ENCODE results near the gene KIF6.
"Not testable (repeated sequence)": the region's sequence is repeated elsewhere in the genome, so short reads cannot be mapped to it uniquely, and the experiment has no call there.

Gene KIF6

GRCh38 chr6:39493174-39493573 is 232.0 kb downstream of the KIF6 start:
- no peak for DNase-seq

DNA sequence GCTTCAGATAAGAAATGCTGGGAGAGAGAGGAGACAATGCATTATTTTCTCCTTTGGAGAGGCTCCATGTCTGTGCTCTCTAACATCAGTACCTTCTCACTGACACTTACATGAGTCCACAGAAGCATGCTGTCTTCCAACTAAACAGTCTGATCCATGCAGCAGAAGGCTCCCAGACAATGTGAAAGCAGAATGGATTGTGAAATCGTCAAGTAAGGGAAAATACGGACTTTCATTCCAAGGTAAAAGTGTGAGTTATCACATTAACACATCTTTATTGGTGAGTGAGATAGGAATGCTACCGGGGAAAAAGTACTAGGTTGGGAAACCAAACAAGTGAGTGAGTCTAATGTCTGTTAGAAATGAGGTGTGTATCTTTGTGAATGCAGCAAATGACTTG is 235.1 kb downstream of the KIF6 start:
- DNase-seq: no peak

DNA sequence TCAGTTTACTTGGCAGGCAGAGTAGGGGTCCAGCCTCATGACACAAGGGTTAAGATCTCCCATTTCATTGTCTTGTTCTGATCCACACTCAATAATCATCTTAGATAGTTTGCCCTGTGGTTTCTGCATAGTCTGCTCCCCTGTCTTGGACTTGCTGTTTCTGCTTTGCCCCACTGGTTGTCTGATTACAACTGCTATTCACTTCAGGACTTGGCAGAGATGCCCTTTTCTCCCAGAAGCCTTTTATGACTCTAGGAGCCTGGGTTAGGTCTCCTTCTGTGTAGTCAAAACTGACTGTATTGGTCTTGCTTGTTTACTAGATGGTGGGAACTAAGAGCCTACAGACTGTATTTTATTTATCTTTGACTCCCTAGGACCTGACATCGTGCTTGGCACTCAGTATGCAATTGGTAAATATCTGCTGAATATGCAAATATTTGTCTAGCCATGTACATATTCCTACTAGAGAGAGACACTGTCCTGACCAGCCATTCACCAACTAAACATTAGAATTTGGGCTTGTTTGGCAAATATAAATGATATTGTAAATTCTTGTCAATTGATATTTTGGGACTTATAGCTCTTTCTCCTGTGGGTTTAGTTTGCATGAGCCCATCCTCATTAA is 236.8 kb downstream of the KIF6 start:
- DNase-seq: no peak

- DNase-seq: no peak
Observed at GRCh38 chr6:39484276-39484675, 240.9 kb downstream of the KIF6 start.

GRCh38 chr6:39479819-39480218 is 245.4 kb downstream of the KIF6 start:
- not testable (repeated sequence) for DNase-seq

- no peak for DNase-seq
Observed at GRCh38 chr6:39476670-39477069, 248.5 kb downstream of the KIF6 start.

DNA sequence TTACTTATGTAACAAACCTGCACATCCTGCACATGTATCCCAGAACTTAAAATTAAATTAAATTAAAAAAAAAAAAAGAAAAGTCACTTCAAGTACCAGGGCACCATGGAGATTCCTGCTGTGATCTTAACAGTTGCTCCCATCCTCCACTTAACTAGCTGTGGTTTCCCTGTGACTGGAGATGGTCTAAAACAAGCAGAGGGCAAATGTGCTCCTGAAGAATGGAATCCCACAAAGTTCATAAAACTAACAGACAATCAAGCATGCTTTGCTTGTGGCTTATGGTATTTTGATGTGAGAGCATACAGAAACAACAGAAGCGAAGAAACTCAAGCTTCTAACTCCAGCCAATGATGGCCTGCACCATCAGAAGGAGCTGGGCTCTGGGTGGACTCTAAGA is 249.1 kb downstream of the KIF6 start:
- no peak for DNase-seq

DNA sequence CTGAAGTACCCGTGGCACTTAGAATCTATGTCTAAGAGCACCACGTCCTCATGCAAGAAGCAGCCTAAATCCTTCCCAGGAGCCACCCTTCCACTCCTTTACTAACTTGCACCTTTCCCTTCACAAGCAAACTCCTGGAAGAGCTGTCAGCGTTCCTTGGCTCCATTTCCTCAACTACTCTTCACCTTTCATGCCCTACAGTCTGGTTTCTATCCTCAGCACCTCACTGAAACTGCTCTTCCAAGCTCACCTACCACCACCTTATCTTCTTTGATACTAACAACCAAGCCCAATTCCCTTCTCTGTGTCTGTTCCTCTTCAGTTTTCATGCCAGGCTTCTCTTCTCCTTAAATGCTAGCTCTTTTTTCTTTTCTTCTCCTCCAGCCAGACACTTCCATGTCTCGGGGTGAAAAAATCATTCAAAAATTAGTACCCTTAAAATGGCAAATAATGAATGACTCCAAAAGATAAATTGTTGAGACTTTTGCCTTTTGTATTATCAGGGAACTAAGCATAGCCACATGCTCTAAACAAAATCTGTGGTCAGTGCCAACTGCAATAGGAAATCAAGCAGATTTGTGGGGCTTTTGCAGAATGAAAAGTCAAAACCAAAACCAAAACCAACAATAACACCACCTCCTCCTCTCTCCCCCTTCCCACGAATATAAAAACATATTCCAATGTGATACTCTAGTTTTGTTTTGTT is 253.1 kb downstream of the KIF6 start:
- DNase-seq: no peak

GRCh38 chr6:39470506-39470905 is 254.7 kb downstream of the KIF6 start:
- no peak for DNase-seq

DNA sequence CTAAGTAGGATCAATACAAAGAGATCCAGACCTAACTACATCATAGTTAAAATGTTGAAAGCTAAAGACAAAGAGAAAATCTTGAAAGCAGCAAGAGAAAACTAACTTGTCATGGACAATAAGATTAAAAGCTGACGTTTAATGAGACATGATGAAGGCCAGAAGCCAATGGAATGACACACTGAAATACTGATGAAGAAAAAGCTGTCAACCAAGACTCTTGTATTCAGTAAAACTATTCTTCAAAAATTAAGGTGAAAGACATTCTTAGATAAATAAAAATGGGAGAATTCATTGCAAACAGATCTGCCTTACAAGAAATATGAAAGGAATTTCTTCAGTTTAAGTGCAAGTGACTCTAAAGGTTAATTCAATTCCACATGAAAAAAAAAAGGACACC is 256.8 kb downstream of the KIF6 start:
- no peak for DNase-seq

GRCh38 chr6:39466631-39467030 is 258.6 kb downstream of the KIF6 start:
- no peak for DNase-seq

DNA sequence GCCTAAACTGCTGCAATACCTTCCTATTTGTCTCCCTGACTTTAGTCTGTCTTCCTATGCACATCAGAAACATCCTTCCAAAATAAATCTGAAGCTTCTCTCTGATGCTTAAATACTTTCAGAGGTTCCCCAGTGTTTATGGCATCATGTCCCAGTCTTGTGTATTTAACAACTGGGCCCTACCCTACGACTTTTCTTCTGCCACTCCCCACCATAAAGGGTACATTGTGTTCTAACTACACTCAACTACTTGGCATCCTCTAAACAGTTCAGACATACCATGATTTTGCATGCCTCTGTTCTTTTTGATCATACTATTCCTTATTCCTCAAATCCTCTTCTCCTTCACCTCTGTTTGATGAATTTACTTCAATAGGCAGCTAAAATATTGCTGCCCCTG is 259.7 kb downstream of the KIF6 start:
- DNase-seq: no peak

GRCh38 chr6:39464067-39464466 is 261.1 kb downstream of the KIF6 start:
- no peak for DNase-seq

DNA sequence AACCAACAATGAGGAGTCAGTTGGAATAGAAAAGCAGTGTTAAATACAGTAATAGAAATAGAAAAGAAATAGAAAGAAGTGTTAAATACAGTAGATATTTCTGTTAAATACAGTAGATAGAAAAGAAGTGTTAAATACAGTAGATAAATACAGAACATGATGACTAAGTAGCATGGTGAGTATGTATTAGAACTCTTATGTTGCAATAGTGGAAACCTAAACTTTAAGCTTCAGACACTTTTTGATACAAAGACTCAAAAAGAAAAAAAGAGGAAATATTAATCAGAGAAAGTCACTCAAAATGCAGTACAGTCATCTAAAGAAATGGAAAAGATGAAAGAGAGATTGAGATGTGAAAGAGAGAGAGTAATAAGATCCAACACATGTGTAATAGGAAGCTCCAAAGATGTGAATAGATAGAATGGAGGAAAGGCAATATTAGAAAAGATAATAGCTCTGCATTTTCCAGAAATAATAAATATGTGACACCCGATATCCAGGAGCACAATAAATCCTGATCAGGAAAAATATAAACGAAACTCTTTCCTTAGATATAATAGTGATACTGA is 271.2 kb downstream of the KIF6 start:
- no peak for DNase-seq

DNA sequence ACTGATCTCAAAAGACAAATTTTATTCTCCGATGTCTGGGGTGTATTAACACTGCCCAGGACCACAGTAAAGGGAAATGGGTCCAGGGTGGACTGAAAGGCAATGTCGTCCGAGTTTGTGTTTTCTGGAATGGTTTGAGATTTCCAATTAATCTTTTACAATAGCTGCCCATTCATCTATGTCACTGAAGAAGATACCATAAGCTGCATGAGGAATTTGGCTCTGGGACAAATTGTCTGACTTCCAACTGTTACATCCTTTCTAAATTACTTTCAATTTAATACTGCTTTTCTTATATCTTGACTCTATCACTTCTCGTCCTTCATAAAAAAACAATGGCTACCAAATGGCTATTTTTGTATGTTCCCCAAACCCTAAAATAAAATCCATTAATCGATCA is 272.0 kb downstream of the KIF6 start:
- no peak for DNase-seq

DNA sequence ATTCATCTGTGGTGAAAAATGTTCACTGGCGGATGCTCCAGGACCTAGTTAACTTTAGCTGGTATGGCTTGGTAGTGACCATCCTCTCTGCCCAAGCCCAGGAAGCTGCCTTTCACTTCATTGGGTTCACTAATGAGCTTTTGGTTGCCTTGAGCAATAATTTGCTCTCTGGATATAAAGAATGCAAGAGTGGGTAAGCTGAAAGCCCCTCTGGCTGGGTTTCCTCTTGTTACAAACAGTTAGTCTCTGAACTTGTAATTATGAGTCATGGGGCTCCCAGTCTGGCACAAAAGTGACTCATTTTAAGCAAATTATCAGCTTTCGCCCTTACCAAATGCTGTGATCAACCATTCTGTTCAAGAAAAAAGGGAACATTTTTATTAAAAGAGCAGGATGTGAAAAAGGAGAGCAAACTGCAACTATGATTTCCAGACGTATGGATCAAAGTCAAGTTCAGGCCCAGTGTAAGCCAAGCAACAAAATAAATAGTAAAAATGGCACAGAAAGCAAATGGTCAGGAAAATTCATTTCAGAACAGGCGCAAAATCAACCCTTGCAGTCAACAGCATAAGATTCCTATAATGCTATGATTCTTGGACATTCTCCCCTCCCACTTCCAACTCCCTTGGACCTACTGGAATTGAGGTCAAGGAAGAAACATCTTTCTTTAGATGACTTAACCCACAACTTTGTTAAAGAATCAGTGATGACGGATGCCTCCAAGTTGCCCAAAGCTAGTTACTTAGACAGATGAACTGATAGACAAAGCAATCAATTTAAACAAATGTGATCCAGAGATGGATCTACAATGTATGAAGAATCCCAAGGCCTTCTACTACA is 272.7 kb downstream of the KIF6 start:
- no peak for DNase-seq

DNA sequence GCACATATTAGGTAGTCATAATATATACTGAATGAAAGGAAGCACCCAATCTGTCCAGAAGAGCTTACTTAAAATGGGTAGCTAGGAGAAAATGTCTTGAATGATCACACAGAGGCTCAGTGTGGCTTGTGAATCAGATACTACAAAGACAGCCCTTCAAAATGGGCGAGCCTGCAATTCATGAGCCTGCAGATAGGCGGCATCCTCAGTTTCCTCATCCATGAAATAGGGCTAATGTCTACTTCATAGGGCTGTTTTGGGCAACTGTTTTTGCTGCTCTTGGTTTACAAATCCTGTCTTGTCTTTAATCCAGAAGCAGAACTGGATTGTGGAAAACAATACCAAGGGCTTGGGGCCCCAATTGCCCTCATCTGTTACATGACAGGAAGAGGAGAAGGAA is 273.4 kb downstream of the KIF6 start:
- DNase-seq: no peak

DNA sequence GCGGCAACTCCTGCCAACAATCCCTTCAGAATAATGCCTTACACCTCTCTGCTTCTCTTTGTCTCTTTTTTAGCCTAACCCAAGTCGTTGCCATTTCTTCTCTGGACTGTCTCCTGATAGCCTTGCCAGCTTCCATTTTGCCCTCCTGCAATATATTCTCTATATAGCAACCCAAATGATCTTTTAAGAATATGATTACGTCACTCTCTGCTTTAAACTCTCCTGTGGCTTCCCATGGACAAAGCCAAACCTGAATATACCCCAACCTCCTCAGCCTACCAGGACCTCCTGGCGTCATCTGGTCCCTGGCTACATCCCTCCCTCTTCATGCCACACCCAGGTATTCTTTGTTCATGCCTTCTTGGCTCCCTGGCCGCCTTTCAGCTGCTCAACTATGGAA is 276.2 kb downstream of the KIF6 start:
- no peak for DNase-seq

DNA sequence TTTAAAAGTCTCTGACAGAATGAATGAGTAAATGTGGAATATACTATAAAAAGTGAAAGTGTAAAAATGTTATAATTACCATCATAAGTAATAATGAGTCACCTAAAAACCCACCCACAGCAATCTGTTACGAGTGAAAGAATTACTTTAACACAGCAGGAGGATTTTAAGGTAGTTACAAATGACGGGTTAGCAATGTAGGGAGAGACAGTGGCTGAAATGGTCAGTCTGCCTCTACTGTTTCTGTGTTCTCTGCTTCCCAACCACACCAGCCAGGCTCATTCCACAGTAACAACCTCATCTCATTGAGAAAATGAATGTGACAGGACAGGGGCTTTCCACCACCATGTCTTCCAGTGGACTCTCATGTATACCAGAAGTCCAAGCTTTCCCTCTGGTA is 278.3 kb downstream of the KIF6 start:
- DNase-seq: no peak

GRCh38 chr6:39445667-39446066 is 279.5 kb downstream of the KIF6 start:
- DNase-seq: no peak

GRCh38 chr6:39444479-39445019 is 280.7 kb downstream of the KIF6 start:
- no peak for DNase-seq

GRCh38 chr6:39441986-39442385 is 283.2 kb downstream of the KIF6 start:
- no peak for DNase-seq

DNA sequence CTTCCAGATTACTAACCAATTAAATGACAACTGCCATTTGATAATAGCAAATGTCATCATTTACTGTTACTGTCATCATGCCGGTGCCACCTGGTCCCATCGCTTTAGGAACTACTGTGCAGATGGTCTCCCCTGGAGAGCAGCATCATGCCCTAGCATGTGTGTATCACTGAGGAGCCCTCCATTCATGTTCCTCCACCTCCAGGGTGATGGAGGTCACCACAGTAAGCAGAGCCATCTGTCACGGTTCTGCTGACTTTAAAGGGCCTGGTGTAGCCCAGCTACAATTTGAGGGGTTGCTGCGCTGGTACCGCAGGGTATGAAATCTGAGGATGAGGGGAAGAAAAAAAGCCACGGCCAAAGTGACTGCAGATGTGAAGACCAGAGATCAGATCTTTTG is 283.9 kb downstream of the KIF6 start:
- no peak for DNase-seq
